NOMO-1 treated with DMSO at 0.1 percent for 48 hours (cell line): Measurements from ENCODE around the gene SEC11A.

ENCODE experiments used
- DNase-seq: peaks from one replicate; lab custom pipeline; 2025; ENCODE audit not compliant: unreplicated experiment; lab: John Stamatoyannopoulos, UW

Gene SEC11A

GRCh38 chr15:84685304-84685703 is 30.6 kb downstream of the SEC11A start:
- no peak for DNase-seq

GRCh38 chr15:84684092-84684491 is 31.8 kb downstream of the SEC11A start:
- DNase-seq = no peak

- no peak for DNase-seq
These were observed 34.1 kb downstream of the SEC11A start for GRCh38 chr15:84681831-84682230.

GRCh38 chr15:84671211-84671610 is 44.7 kb downstream of the SEC11A start:
- DNase-seq = no peak

GRCh38 chr15:84669726-84670125 is 46.2 kb downstream of the SEC11A start:
- DNase-seq = no peak

- no peak for DNase-seq
These were observed 47.5 kb downstream of the SEC11A start for GRCh38 chr15:84668221-84668982.

- DNase-seq = no peak
These were observed 49.6 kb downstream of the SEC11A start for GRCh38 chr15:84666373-84666772.

- DNase-seq = no peak
These were observed 54.9 kb downstream of the SEC11A start for GRCh38 chr15:84661001-84661400.

GRCh38 chr15:84659904-84660781 is 55.8 kb downstream of the SEC11A start:
- no peak for DNase-seq

- DNase-seq = no peak
These were observed 57.0 kb downstream of the SEC11A start for GRCh38 chr15:84658788-84659411.

GRCh38 chr15:84658080-84658787 is 57.7 kb downstream of the SEC11A start, which contains the start of gene NMB:
TSS of gene NMB (minus strand) at chr15:84658199. CDS start at chr15:84658152, 47 bp downstream.
- DNase-seq = peak; percentile 86

- DNase-seq = no peak
These were observed 58.2 kb downstream of the SEC11A start for GRCh38 chr15:84657748-84658079.

GRCh38 chr15:84656972-84657371 is 59.0 kb downstream of the SEC11A start:
- DNase-seq = no peak

- peak; percentile 80 for DNase-seq
These were observed 61.1 kb downstream of the SEC11A start for GRCh38 chr15:84654689-84655453.

GRCh38 chr15:84653910-84654688 is 61.8 kb downstream of the SEC11A start, which contains the start of gene WDR73:
TSS of gene WDR73 (minus strand) at chr15:84654283. CDS start at chr15:84654274, 9 bp downstream.
- peak; percentile 86 for DNase-seq

GRCh38 chr15:84653584-84653909 is 62.4 kb downstream of the SEC11A start:
- no peak for DNase-seq

GRCh38 chr15:84649706-84650105 is 66.2 kb downstream of the SEC11A start:
- no peak for DNase-seq

- DNase-seq = no peak
These were observed 67.4 kb downstream of the SEC11A start for GRCh38 chr15:84648539-84648938.

GRCh38 chr15:84647726-84648125 is 68.2 kb downstream of the SEC11A start:
- DNase-seq = no peak

GRCh38 chr15:84645997-84646396 is 69.9 kb downstream of the SEC11A start:
- no peak for DNase-seq
